H9 (cell line): ENCODE measurements around the gene DAB1. TPM values are rescaled to one million over a fixed set of nuclear protein-coding genes. Genes with fewer than 3 reads are reported as not detected.

Experiments used
- DNase-seq: peaks from one replicate; pipeline ENCODE4 v3.0.0-alpha.2; 2017
- H2AFZ ChIP-seq: one replicate; pipeline ENCODE4 v1.6.1; 2013; ENCODE audit warnings: mild to moderate bottlenecking, low read length, control low read depth, moderate library complexity
- H2AK5ac ChIP-seq: 2 replicates; pipeline ENCODE4 v1.6.1; 2013; ENCODE audit warnings: low read length, control low read depth, mixed read lengths; ENCODE audit not compliant: insufficient read length
- H2BK120ac ChIP-seq: one replicate; pipeline ENCODE4 v1.6.1; 2013; ENCODE audit warnings: low read depth, mild to moderate bottlenecking, low read length, control low read depth, inconsistent platforms; ENCODE audit not compliant: poor library complexity, severe bottlenecking
- H2BK12ac ChIP-seq: 2 replicates; pipeline ENCODE4 v1.6.1; 2013; ENCODE audit warnings: low read length, control low read depth, mixed read lengths, low read depth; ENCODE audit not compliant: insufficient read length
- H2BK15ac ChIP-seq: 2 replicates; pipeline ENCODE4 v1.6.1; 2013; ENCODE audit warnings: low read depth, low read length, control low read depth
- H2BK20ac ChIP-seq: one replicate; pipeline ENCODE4 v1.6.1; 2013; ENCODE audit warnings: low read depth, mild to moderate bottlenecking, low read length, control low read depth, inconsistent platforms; ENCODE audit not compliant: poor library complexity, severe bottlenecking
- H2BK5ac ChIP-seq: 2 replicates; pipeline ENCODE4 v1.6.1; 2013; ENCODE audit warnings: low read length, control low read depth, mixed read lengths; ENCODE audit not compliant: insufficient read length
- H3K14ac ChIP-seq: 2 replicates; pipeline ENCODE4 v1.6.1; 2013; ENCODE audit warnings: low read length, control low read depth; ENCODE audit not compliant: insufficient read depth
- H3K18ac ChIP-seq: 2 replicates; pipeline ENCODE4 v1.6.1; 2013; ENCODE audit warnings: low read depth, mild to moderate bottlenecking, mixed read lengths, low read length, control low read depth; ENCODE audit not compliant: insufficient read length
- H3K23ac ChIP-seq: 2 replicates; pipeline ENCODE4 v1.6.1; 2013; ENCODE audit warnings: low read length, control low read depth, mixed read lengths, low read depth; ENCODE audit not compliant: insufficient read length
- H3K23me2 ChIP-seq: 2 replicates; pipeline ENCODE4 v1.6.1; 2013; ENCODE audit warnings: low read depth, mild to moderate bottlenecking, mixed read lengths, low read length, control low read depth; ENCODE audit not compliant: insufficient read length, poor library complexity, severe bottlenecking
- H3K27ac ChIP-seq: 2 replicates; pipeline ENCODE4 v1.5.1; 2013; ENCODE audit warnings: low read length, control low read depth, mixed read lengths, low read depth; ENCODE audit not compliant: insufficient read length
- H3K27me3 ChIP-seq: 2 replicates; pipeline ENCODE4 v1.6.1; 2013; ENCODE audit warnings: low read length, control low read depth, inconsistent platforms; ENCODE audit not compliant: insufficient read depth
- H3K4ac ChIP-seq: 2 replicates; pipeline ENCODE4 v1.6.1; 2013; ENCODE audit warnings: low read depth, mild to moderate bottlenecking, control low read depth, inconsistent platforms, low read length, moderate library complexity
- H3K4me1 ChIP-seq: 2 replicates; pipeline ENCODE4 v1.6.1; 2013; ENCODE audit warnings: low read length, control low read depth, inconsistent platforms; ENCODE audit not compliant: insufficient read depth
- H3K4me2 ChIP-seq: 2 replicates; pipeline ENCODE4 v1.6.1; 2013; ENCODE audit warnings: low read length, control low read depth, mixed read lengths; ENCODE audit not compliant: insufficient read length, insufficient read depth
- H3K56ac ChIP-seq: 2 replicates; pipeline ENCODE4 v1.6.1; 2013; ENCODE audit warnings: low read depth, mild to moderate bottlenecking, mixed read lengths, low read length, control low read depth; ENCODE audit not compliant: insufficient read length
- H3K79me1 ChIP-seq: 2 replicates; pipeline ENCODE4 v1.6.1; 2013; ENCODE audit warnings: low read depth, mild to moderate bottlenecking, moderate library complexity, low read length, control low read depth, inconsistent platforms; ENCODE audit not compliant: insufficient read depth, poor library complexity, severe bottlenecking
- H3K79me2 ChIP-seq: 2 replicates; pipeline ENCODE4 v1.6.1; 2013; ENCODE audit warnings: low read length, control low read depth, inconsistent platforms; ENCODE audit not compliant: insufficient read depth
- H3K9ac ChIP-seq: 2 replicates; pipeline ENCODE4 v1.6.1; 2013; ENCODE audit warnings: low read length, control low read depth, mixed read lengths; ENCODE audit not compliant: insufficient read length; ENCODE audit errors: extremely low read depth
- H3K9me3 ChIP-seq: one replicate; pipeline ENCODE4 v1.6.1; 2013; ENCODE audit warnings: low read depth, low read length, inconsistent platforms; ENCODE audit not compliant: control insufficient read depth
- H3T11ph ChIP-seq: one replicate; pipeline ENCODE4 v1.6.1; 2013; ENCODE audit warnings: mild to moderate bottlenecking, low read length, control low read depth, inconsistent platforms
- H4K20me1 ChIP-seq: one replicate; pipeline ENCODE4 v1.6.1; 2013; ENCODE audit not compliant: control insufficient read depth, insufficient read length, insufficient read depth
- H4K5ac ChIP-seq: 2 replicates; pipeline ENCODE4 v1.6.1; 2013; ENCODE audit warnings: low read depth, mild to moderate bottlenecking, mixed read lengths, low read length, control low read depth; ENCODE audit not compliant: insufficient read length
- H4K8ac ChIP-seq: replicated peaks from 2 replicates; pipeline ENCODE4 v1.6.1; 2013; ENCODE audit warnings: low read length, control low read depth, mixed read lengths, low read depth; ENCODE audit not compliant: insufficient read length
- H4K91ac ChIP-seq: 2 replicates; pipeline ENCODE4 v1.6.1; 2013; ENCODE audit warnings: low read depth, mild to moderate bottlenecking, moderate library complexity, mixed read lengths, low read length, control low read depth; ENCODE audit not compliant: insufficient read length
- H3K27ac Mint-ChIP-seq, 3 experiments: 2 replicates in 2 of 3; 3 replicates in 1 of 3; pipeline ENCODE4 v1.8.0; 2020 to 2021; ENCODE audit warnings: mixed read lengths in 3 of 3, mild to moderate bottlenecking in 1 of 3, moderate library complexity in 1 of 3
- H3K27me3 Mint-ChIP-seq: 2 replicates; pipeline ENCODE4 v1.8.0; 2021; ENCODE audit warnings: low read depth, mild to moderate bottlenecking, moderate library complexity, mixed read lengths
- H3K36me3 Mint-ChIP-seq, 3 experiments: 2 replicates in 2 of 3; 3 replicates in 1 of 3; pipeline ENCODE4 v1.8.0; 2020 to 2021; ENCODE audit warnings: low read depth in 3 of 3, mixed read lengths in 3 of 3; ENCODE audit not compliant: insufficient read depth in 1 of 3
- H3K4me1 Mint-ChIP-seq, 2 experiments: 2 replicates each; pipeline ENCODE4 v1.8.0; 2020; ENCODE audit warnings: mixed read lengths in 2 of 2
- H3K4me3 Mint-ChIP-seq, 2 experiments: 2 replicates in 1 of 2; 3 replicates in 1 of 2; pipeline ENCODE4 v1.8.0; 2020 to 2021; ENCODE audit warnings: mild to moderate bottlenecking in 2 of 2, mixed read lengths in 2 of 2, moderate library complexity in 1 of 2
- H3K9me3 Mint-ChIP-seq, 2 experiments: 2 replicates in 1 of 2; 3 replicates in 1 of 2; pipeline ENCODE4 v1.8.0; 2020; ENCODE audit warnings: mild to moderate bottlenecking in 2 of 2, mixed read lengths in 2 of 2, moderate library complexity in 1 of 2
- WGBS: extraction: QIAGEN DNeasy Blood & Tissue Kit; methylation state at CpG from one replicate; pipeline ENCODE4 v1.1.7; 2013; ENCODE audit warnings: missing lambda C conversion rate, low lambda C conversion rate, mixed read lengths; ENCODE audit not compliant: insufficient read length; ENCODE audit errors: extremely low coverage; 5-methylcytosine and 5-hydroxymethylcytosine counted together
- total RNA-seq: library from RNA; stranded (reverse); gene quantifications from 2 replicates; pipeline ENCODE4 v1.2.1, GENCODE V29; 2021
- TF ChIP-seq, protein P1 (sequence below): fragments of 200-600 bp; sonication (generic); conservative IDR thresholded peaks from 3 replicates; pipeline ENCODE4 v1.8.0; 2021; ENCODE audit warnings: antibody characterized with exemption, mild to moderate bottlenecking

The DAB1 gene
- total RNA-seq, 1 experiment from 2014 or later: 9.3 TPM

DNA sequence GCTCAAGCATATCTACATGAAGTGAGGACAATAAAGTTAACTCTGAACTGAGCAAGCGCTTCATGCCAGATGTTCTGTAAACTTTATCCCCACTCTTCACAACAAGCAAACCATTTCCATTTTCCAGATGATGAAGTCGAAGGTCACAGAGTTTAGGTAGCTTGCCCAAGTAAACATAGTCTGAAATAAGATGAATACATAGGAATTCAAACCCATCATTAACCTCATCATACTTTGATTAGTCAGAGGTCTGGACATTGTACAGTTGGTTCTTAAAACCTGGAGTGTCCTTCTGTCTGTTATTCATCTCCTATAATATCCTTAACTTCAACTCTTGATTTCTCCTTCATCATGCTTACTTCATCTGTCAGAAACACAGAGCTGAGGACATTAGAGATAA, 277.8 kb downstream of the DAB1 start:
- H2BK12ac ChIP-seq: no peak overlapping the region
- H3K23ac ChIP-seq: no peak overlapping the region
- H3K79me1 ChIP-seq: no peaks in the 10 kb centered on the region
- H3K4me1 Mint-ChIP-seq: no peaks in the 10 kb centered on the region
- H4K91ac ChIP-seq: no peak overlapping the region
- no peak for DNase-seq
- H3K27ac Mint-ChIP-seq: no peak overlapping the region
- H3K4me1 ChIP-seq: no peaks in the 10 kb centered on the region
- H3K18ac ChIP-seq: no peak overlapping the region
- H4K20me1 ChIP-seq: no peaks in the 10 kb centered on the region
- H3K27ac ChIP-seq: no peak overlapping the region
- H3K56ac ChIP-seq: no peak overlapping the region
- H3T11ph ChIP-seq: no peak overlapping the region
- no peaks in the 10 kb centered on the region for H3K9me3 Mint-ChIP-seq
- no peak overlapping the region for H3K9ac ChIP-seq
- no peak overlapping the region for H3K4me2 ChIP-seq
- H3K4ac ChIP-seq: no peak overlapping the region
- H2BK120ac ChIP-seq: no peak overlapping the region
- no peaks in the 10 kb centered on the region for H3K23me2 ChIP-seq
- no peak overlapping the region for H4K5ac ChIP-seq
- H3K9me3 ChIP-seq: no peaks in the 10 kb centered on the region
- no peak overlapping the region for H2AK5ac ChIP-seq
- no peak overlapping the region for H2AFZ ChIP-seq
- H3K27me3 ChIP-seq: no peaks in the 10 kb centered on the region
- H3K36me3 Mint-ChIP-seq: no peaks in the 10 kb centered on the region
- H2BK5ac ChIP-seq: no peak overlapping the region
- no peaks in the 10 kb centered on the region for H3K27me3 Mint-ChIP-seq
- H3K4me3 Mint-ChIP-seq: no peak overlapping the region
- no peak overlapping the region for H2BK15ac ChIP-seq
- no CpG with 5 or more reads among the region's 2 CpGs for WGBS
- no peaks in the 10 kb centered on the region for H3K79me2 ChIP-seq
- TF ChIP-seq, protein P1, sequence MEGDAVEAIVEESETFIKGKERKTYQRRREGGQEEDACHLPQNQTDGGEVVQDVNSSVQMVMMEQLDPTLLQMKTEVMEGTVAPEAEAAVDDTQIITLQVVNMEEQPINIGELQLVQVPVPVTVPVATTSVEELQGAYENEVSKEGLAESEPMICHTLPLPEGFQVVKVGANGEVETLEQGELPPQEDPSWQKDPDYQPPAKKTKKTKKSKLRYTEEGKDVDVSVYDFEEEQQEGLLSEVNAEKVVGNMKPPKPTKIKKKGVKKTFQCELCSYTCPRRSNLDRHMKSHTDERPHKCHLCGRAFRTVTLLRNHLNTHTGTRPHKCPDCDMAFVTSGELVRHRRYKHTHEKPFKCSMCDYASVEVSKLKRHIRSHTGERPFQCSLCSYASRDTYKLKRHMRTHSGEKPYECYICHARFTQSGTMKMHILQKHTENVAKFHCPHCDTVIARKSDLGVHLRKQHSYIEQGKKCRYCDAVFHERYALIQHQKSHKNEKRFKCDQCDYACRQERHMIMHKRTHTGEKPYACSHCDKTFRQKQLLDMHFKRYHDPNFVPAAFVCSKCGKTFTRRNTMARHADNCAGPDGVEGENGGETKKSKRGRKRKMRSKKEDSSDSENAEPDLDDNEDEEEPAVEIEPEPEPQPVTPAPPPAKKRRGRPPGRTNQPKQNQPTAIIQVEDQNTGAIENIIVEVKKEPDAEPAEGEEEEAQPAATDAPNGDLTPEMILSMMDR: no peak
- H2BK20ac ChIP-seq: no peak overlapping the region
- no peak overlapping the region for H4K8ac ChIP-seq
- H3K14ac ChIP-seq: no peak overlapping the region
